ENCODE data around the gene CHRNB4.
A peak's percentile ranks its signal among the peaks of the same experiment; 100 is the strongest.

Gene CHRNB4

GRCh38 chr15:78623786-78624497, 17.1 kb downstream of the CHRNB4 start:
- TF ChIP-seq ZC3H10 (CRISPR knock-in tag; IDR thresholded peaks at IDR 0.05): no peak
- no peak for TF ChIP-seq ARNTL (CRISPR knock-in tag; IDR thresholded peaks at IDR 0.05; ENCODE audit: borderline replicate concordance, low read depth)
- TF ChIP-seq ZNF70 (CRISPR knock-in tag; IDR thresholded peaks at IDR 0.05): no peak
- TF ChIP-seq, protein P1, sequence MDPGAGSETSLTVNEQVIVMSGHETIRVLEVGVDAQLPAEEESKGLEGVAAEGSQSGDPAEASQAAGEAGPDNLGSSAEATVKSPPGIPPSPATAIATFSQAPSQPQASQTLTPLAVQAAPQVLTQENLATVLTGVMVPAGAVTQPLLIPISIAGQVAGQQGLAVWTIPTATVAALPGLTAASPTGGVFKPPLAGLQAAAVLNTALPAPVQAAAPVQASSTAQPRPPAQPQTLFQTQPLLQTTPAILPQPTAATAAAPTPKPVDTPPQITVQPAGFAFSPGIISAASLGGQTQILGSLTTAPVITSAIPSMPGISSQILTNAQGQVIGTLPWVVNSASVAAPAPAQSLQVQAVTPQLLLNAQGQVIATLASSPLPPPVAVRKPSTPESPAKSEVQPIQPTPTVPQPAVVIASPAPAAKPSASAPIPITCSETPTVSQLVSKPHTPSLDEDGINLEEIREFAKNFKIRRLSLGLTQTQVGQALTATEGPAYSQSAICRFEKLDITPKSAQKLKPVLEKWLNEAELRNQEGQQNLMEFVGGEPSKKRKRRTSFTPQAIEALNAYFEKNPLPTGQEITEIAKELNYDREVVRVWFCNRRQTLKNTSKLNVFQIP (CRISPR knock-in tag; IDR thresholded peaks at IDR 0.05; ENCODE audit: borderline replicate concordance, low read depth): no peak
- no peak for TF ChIP-seq TCF4 (CRISPR knock-in tag; IDR thresholded peaks at IDR 0.05; ENCODE audit: borderline replicate concordance)
- no peak for TF ChIP-seq ZFP30 (CRISPR knock-in tag; IDR thresholded peaks at IDR 0.05)
- TF ChIP-seq OSR1 (CRISPR knock-in tag; IDR thresholded peaks at IDR 0.05): no peak
- TF ChIP-seq ESRRG (CRISPR knock-in tag; IDR thresholded peaks at IDR 0.05): no peak
- no peak for TF ChIP-seq TOX (CRISPR knock-in tag; IDR thresholded peaks at IDR 0.05; ENCODE audit: borderline replicate concordance)
- TF ChIP-seq ZFP3 (CRISPR knock-in tag; IDR thresholded peaks at IDR 0.05): no peak
- TF ChIP-seq, protein P2, sequence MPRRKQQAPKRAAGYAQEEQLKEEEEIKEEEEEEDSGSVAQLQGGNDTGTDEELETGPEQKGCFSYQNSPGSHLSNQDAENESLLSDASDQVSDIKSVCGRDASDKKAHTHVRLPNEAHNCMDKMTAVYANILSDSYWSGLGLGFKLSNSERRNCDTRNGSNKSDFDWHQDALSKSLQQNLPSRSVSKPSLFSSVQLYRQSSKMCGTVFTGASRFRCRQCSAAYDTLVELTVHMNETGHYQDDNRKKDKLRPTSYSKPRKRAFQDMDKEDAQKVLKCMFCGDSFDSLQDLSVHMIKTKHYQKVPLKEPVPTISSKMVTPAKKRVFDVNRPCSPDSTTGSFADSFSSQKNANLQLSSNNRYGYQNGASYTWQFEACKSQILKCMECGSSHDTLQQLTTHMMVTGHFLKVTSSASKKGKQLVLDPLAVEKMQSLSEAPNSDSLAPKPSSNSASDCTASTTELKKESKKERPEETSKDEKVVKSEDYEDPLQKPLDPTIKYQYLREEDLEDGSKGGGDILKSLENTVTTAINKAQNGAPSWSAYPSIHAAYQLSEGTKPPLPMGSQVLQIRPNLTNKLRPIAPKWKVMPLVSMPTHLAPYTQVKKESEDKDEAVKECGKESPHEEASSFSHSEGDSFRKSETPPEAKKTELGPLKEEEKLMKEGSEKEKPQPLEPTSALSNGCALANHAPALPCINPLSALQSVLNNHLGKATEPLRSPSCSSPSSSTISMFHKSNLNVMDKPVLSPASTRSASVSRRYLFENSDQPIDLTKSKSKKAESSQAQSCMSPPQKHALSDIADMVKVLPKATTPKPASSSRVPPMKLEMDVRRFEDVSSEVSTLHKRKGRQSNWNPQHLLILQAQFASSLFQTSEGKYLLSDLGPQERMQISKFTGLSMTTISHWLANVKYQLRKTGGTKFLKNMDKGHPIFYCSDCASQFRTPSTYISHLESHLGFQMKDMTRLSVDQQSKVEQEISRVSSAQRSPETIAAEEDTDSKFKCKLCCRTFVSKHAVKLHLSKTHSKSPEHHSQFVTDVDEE (CRISPR knock-in tag; IDR thresholded peaks at IDR 0.05): no peak
- no peak for TF ChIP-seq PPARA (CRISPR knock-in tag; IDR thresholded peaks at IDR 0.05; ENCODE audit: borderline replicate concordance)
- TF ChIP-seq ISL1 (CRISPR knock-in tag; IDR thresholded peaks at IDR 0.05): no peak
- no peak for TF ChIP-seq SNAI2 (CRISPR knock-in tag; IDR thresholded peaks at IDR 0.05)
- TF ChIP-seq RARB (CRISPR knock-in tag; IDR thresholded peaks at IDR 0.05): no peak
- TF ChIP-seq, protein P3, sequence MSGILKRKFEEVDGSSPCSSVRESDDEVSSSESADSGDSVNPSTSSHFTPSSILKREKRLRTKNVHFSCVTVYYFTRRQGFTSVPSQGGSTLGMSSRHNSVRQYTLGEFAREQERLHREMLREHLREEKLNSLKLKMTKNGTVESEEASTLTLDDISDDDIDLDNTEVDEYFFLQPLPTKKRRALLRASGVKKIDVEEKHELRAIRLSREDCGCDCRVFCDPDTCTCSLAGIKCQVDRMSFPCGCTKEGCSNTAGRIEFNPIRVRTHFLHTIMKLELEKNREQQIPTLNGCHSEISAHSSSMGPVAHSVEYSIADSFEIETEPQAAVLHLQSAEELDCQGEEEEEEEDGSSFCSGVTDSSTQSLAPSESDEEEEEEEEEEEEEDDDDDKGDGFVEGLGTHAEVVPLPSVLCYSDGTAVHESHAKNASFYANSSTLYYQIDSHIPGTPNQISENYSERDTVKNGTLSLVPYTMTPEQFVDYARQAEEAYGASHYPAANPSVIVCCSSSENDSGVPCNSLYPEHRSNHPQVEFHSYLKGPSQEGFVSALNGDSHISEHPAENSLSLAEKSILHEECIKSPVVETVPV (CRISPR knock-in tag; IDR thresholded peaks at IDR 0.05): no peak
- no peak for TF ChIP-seq BACH2 (CRISPR knock-in tag; IDR thresholded peaks at IDR 0.05; ENCODE audit: borderline replicate concordance)
- no peak for ATAC-seq

DNA sequence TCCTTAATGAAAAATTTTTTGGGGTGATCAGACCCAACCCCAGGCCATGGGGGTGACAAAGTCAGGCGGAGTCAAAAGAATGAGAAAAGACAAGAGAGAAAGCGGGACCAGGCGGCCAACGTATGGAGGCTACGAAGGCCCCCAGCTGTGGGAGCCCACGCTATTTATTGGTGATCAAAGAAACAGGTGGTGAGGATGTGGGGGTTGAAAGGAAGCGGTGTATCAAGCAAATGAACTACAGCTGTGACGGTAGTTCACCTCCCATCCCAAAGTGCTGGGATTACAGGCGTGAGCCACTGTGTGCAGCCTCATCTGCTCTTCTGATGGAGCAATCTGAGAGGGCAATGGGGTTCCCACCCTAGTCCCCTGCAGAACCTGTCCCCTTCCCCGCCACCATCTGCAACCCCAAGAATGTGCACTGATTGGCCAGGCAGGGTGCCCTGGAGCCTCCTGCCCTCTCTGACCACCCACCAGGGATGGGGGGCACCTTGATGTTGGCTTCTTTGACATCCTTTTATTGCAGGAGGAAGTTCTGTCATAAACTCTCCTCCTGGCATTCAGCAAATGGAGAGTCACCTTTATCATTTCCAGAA, 19.1 kb downstream of the CHRNB4 start:
- TF ChIP-seq ZC3H10 (CRISPR knock-in tag; IDR thresholded peaks at IDR 0.05) (no peak), ZNF70 (CRISPR knock-in tag; IDR thresholded peaks at IDR 0.05) (peak; percentile 56; the same call in 1 of the 2 replicates), GLIS3 (CRISPR knock-in tag; IDR thresholded peaks at IDR 0.05) (no peak), TOX (CRISPR knock-in tag; IDR thresholded peaks at IDR 0.05; ENCODE audit: borderline replicate concordance) (no peak), ESRRG (CRISPR knock-in tag; IDR thresholded peaks at IDR 0.05) (no peak)
- TF ChIP-seq, protein P4, sequence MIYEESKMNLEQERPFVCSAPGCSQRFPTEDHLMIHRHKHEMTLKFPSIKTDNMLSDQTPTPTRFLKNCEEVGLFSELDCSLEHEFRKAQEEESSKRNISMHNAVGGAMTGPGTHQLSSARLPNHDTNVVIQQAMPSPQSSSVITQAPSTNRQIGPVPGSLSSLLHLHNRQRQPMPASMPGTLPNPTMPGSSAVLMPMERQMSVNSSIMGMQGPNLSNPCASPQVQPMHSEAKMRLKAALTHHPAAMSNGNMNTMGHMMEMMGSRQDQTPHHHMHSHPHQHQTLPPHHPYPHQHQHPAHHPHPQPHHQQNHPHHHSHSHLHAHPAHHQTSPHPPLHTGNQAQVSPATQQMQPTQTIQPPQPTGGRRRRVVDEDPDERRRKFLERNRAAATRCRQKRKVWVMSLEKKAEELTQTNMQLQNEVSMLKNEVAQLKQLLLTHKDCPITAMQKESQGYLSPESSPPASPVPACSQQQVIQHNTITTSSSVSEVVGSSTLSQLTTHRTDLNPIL (CRISPR knock-in tag; IDR thresholded peaks at IDR 0.05; ENCODE audit: low read depth): no peak
- TF ChIP-seq, protein P1 (CRISPR knock-in tag; IDR thresholded peaks at IDR 0.05; ENCODE audit: borderline replicate concordance, low read depth): no peak
- no peak for ATAC-seq
